ENCODE measurements around the gene DYNLT1.

GRCh38 chr6:158611541-158612370 is 32.8 kb downstream of the DYNLT1 start:
- no peak for TF ChIP-seq CTCF (IDR thresholded peaks at IDR 0.05)
- no peak for TF ChIP-seq POLR2A (IDR thresholded peaks at IDR 0.05)

Data from adrenal gland (tissue), 5 donors.